Activated CD8-positive, alpha-beta T cell treated with anti-CD3 and anti-CD28 coated beads for 36 hours (primary cell): ENCODE results near the gene NPTN. TPM values are rescaled to one million over a fixed set of nuclear protein-coding genes. Genes with fewer than 3 reads are reported as not detected.
A peak's percentile ranks its signal among the peaks of the same experiment; 100 is the strongest.

ENCODE experiments used
- ATAC-seq: fragments of 200-7000 bp; cut with Tn5 transposase; one replicate; pipeline ENCODE4 v1.10.0; 2021; ENCODE audit warnings: mild to moderate bottlenecking, moderate library complexity
- CTCF ChIA-PET: fragments of 350-600 bp; sonication (Branson Sonifier 250); formaldehyde crosslinking; loops from one replicate; lab custom pipeline; 2021; ENCODE audit warnings: antibody characterized with exemption; lab: Charles Lee
- POLR2A ChIA-PET: fragments of 350-600 bp; sonication (Branson Sonifier 250); formaldehyde crosslinking; loops from one replicate; lab custom pipeline; 2021; ENCODE audit warnings: antibody characterized with exemption; lab: Charles Lee
- DNase-seq: peaks from one replicate; pipeline ENCODE4 v3.0.0-alpha.2; 2020
- H3K27ac Mint-ChIP-seq: one replicate; pipeline ENCODE4 v1.8.0; 2021; ENCODE audit warnings: mild to moderate bottlenecking, mixed read lengths
- H3K27me3 Mint-ChIP-seq: one replicate; pipeline ENCODE4 v1.8.0; 2021; ENCODE audit warnings: mixed read lengths
- H3K36me3 Mint-ChIP-seq: one replicate; pipeline ENCODE4 v1.8.0; 2021; ENCODE audit warnings: low read depth, mixed read lengths
- H3K4me1 Mint-ChIP-seq: one replicate; pipeline ENCODE4 v1.8.0; 2021; ENCODE audit warnings: low read depth, mixed read lengths
- H3K4me3 Mint-ChIP-seq: one replicate; pipeline ENCODE4 v1.8.0; 2021; ENCODE audit warnings: mild to moderate bottlenecking, moderate library complexity, mixed read lengths
- H3K9me3 Mint-ChIP-seq: one replicate; pipeline ENCODE4 v1.8.0; 2021; ENCODE audit warnings: mixed read lengths
- intact Hi-C: fragments of 100-400 bp; cut with micrococcal nuclease; formaldehyde crosslinking; loops from one replicate; pipeline ENCODE4 v1.10.0; 2022
- total RNA-seq, 2 experiments: library from RNA; stranded (reverse); gene quantifications; one replicate each; pipeline ENCODE4 v1.2.3, GENCODE V29; 2021
- TF ChIP-seq, protein P1 (sequence below): fragments of 200-600 bp; IDR thresholded peaks from one replicate; pipeline ENCODE4 v1.8.0; 2022; ENCODE audit warnings: antibody characterized with exemption, mild to moderate bottlenecking

NPTN gene
- total RNA-seq, 2 experiments from 2014 or later = 27.4 to 33.6 TPM

- ChIA-PET POLR2A (interaction anchor here (1.1 kb wide), 1 partner anchor 27 kb away, joined by 4 read pairs; no protein-coding TSS in a partner anchor), CTCF (interaction anchor here (2.1 kb wide), 1 partner anchor 46 kb away, joined by 9 read pairs; no protein-coding TSS in a partner anchor)
- no peak for ATAC-seq
- no peaks in the 10 kb centered on the region for H3K9me3 Mint-ChIP-seq
- intact Hi-C loops = no loop called here
- no peak overlapping the region for H3K4me3 Mint-ChIP-seq
- TF ChIP-seq, protein P1, sequence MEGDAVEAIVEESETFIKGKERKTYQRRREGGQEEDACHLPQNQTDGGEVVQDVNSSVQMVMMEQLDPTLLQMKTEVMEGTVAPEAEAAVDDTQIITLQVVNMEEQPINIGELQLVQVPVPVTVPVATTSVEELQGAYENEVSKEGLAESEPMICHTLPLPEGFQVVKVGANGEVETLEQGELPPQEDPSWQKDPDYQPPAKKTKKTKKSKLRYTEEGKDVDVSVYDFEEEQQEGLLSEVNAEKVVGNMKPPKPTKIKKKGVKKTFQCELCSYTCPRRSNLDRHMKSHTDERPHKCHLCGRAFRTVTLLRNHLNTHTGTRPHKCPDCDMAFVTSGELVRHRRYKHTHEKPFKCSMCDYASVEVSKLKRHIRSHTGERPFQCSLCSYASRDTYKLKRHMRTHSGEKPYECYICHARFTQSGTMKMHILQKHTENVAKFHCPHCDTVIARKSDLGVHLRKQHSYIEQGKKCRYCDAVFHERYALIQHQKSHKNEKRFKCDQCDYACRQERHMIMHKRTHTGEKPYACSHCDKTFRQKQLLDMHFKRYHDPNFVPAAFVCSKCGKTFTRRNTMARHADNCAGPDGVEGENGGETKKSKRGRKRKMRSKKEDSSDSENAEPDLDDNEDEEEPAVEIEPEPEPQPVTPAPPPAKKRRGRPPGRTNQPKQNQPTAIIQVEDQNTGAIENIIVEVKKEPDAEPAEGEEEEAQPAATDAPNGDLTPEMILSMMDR = no peak
- no peaks in the 10 kb centered on the region for H3K27me3 Mint-ChIP-seq
- H3K4me1 Mint-ChIP-seq = peaks cover 7% of the 10 kb centered on the region
- H3K36me3 Mint-ChIP-seq = peaks cover 30% of the 10 kb centered on the region
- H3K27ac Mint-ChIP-seq = no peak overlapping the region
- DNase-seq = no peak
Observed at GRCh38 chr15:73590263-73590662, 42.9 kb downstream of the NPTN start.

GRCh38 chr15:73589766-73590165 is 43.4 kb downstream of the NPTN start:
- H3K9me3 Mint-ChIP-seq = no peaks in the 10 kb centered on the region
- DNase-seq = no peak
- no peaks in the 10 kb centered on the region for H3K27me3 Mint-ChIP-seq
- ChIA-PET POLR2A (interaction anchor here (0.6 to 1.1 kb wide), 2 partner anchors 28 to 507 kb away, joined by 3 to 4 read pairs; no protein-coding TSS in a partner anchor), CTCF (interaction anchor here (1.0 to 2.1 kb wide), 2 partner anchors 47 to 110 kb away, joined by 3 to 9 read pairs; no protein-coding TSS in a partner anchor)
- no peak for ATAC-seq
- intact Hi-C loops = no loop called here
- no peak overlapping the region for H3K4me3 Mint-ChIP-seq
- TF ChIP-seq, protein P1 = no peak
- no peak overlapping the region for H3K27ac Mint-ChIP-seq
- peaks cover 11% of the 10 kb centered on the region for H3K4me1 Mint-ChIP-seq
- H3K36me3 Mint-ChIP-seq = peaks cover 34% of the 10 kb centered on the region

DNA sequence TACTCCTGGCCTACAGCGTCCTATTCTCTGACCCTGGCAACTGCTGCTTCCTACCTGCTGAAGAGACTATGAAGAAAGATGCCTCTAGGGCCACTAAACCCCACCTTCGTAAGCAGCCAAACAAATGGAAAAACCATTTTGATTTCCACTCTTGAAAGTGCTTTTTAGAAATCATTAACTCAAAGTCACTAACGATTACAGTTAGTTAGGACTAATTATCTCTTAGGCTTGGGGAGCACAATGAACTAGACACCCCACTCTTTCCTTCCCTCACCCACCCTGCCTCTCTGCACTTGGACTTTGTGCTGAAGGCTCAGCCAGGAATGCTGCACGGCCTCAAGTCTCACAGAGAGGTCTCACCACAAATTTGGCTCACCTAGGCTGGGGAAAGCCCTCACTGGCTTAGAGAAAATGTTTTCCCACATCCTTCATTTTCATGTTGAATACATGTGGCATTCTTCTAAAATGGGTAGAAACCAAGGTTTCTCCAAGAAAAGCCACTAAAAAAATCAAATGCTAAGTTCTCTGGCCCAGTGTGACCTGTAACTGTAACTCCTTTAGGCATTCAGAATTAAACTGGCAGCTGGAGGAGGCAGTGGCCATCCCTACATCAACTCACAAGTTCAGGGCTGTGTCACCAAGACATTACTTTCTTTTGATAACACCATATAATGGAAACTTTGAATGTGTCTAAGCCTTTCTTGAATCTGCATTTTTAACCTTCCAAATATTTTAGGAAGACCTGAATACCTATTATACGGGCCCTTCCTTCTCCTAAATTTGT is 47.1 kb downstream of the NPTN start:
- peaks cover 37% of the 10 kb centered on the region for H3K36me3 Mint-ChIP-seq

GRCh38 chr15:73584699-73585420 is 48.3 kb downstream of the NPTN start:
- Mint-ChIP-seq H3K36me3 (peaks cover 37% of the 10 kb centered on the region), H3K27ac (peak overlapping the region; percentile 40), H3K4me3 (no peak overlapping the region), H3K27me3 (no peaks in the 10 kb centered on the region), H3K4me1 (peaks cover 8% of the 10 kb centered on the region), H3K9me3 (no peaks in the 10 kb centered on the region)
- intact Hi-C loops = no loop called here
- no peak for DNase-seq
- ChIA-PET CTCF (interaction anchor here (3.1 kb wide), 1 partner anchor 51 kb away, joined by 10 read pairs; no protein-coding TSS in a partner anchor), POLR2A (no interaction called here)
- TF ChIP-seq, protein P1 = no peak
- ATAC-seq = no peak

More for the DNA sequence above, 47.1 kb downstream of the NPTN start:
- ChIA-PET CTCF (interaction anchor here (0.8 to 3.1 kb wide), 2 partner anchors 50 to 288 kb away, joined by 3 to 10 read pairs; no protein-coding TSS in a partner anchor), POLR2A (interaction anchor here (0.7 kb wide), 1 partner anchor 15 kb away, joined by 3 read pairs; no protein-coding TSS in a partner anchor)
- DNase-seq (no peak), ATAC-seq (no peak)
- intact Hi-C loops = no loop called here
- no peaks in the 10 kb centered on the region for H3K27me3 Mint-ChIP-seq
- no peaks in the 10 kb centered on the region for H3K9me3 Mint-ChIP-seq
- H3K4me3 Mint-ChIP-seq = no peak overlapping the region
- TF ChIP-seq, protein P1 = no peak
- H3K4me1 Mint-ChIP-seq = peaks cover 8% of the 10 kb centered on the region
- H3K27ac Mint-ChIP-seq = no peak overlapping the region
